Bronchial epithelial cell (primary cell): ENCODE data around the gene DNASE1L1. TPM values are rescaled to one million over a fixed set of nuclear protein-coding genes. Genes with fewer than 3 reads are reported as not detected.

Experiments
- DNase-seq: peaks from one replicate; pipeline ENCODE4 v3.0.0-alpha.2; 2010; ENCODE audit warnings: low read depth
- FAIRE-seq: peaks from 2 replicates; lab custom pipeline; 2011; peaks lifted over from hg19 to GRCh38; lab: Jason Lieb, UNC
- H3K27me3 ChIP-seq: 2 replicates; pipeline ENCODE4 v1.5.1; 2011; ENCODE audit warnings: low read length; ENCODE audit not compliant: control insufficient read depth, insufficient read depth
- H3K36me3 ChIP-seq: 2 replicates; pipeline ENCODE4 v1.5.1; 2011; ENCODE audit warnings: low read length; ENCODE audit not compliant: control insufficient read depth, insufficient read depth
- H3K4me3 ChIP-seq: 2 replicates; pipeline ENCODE4 v1.5.1; 2011; ENCODE audit warnings: mild to moderate bottlenecking, low read depth, low read length, control low read depth
- total RNA-seq: library from RNA; depleted of rRNA; stranded (reverse); fragments of >200 nt; gene quantifications from 2 replicates; pipeline ENCODE4 v1.2.1, GENCODE V29; 2014
- TF ChIP-seq, protein P1 (sequence below): IDR thresholded peaks from 2 replicates; pipeline ENCODE4 v1.5.1; 2011; ENCODE audit warnings: mild to moderate bottlenecking, moderate library complexity, low read length, control low read depth, inconsistent platforms; ENCODE audit not compliant: insufficient read depth, severe bottlenecking

The DNASE1L1 gene
- total RNA-seq, 1 donor from 2014 or later = 38.7 TPM

DNA sequence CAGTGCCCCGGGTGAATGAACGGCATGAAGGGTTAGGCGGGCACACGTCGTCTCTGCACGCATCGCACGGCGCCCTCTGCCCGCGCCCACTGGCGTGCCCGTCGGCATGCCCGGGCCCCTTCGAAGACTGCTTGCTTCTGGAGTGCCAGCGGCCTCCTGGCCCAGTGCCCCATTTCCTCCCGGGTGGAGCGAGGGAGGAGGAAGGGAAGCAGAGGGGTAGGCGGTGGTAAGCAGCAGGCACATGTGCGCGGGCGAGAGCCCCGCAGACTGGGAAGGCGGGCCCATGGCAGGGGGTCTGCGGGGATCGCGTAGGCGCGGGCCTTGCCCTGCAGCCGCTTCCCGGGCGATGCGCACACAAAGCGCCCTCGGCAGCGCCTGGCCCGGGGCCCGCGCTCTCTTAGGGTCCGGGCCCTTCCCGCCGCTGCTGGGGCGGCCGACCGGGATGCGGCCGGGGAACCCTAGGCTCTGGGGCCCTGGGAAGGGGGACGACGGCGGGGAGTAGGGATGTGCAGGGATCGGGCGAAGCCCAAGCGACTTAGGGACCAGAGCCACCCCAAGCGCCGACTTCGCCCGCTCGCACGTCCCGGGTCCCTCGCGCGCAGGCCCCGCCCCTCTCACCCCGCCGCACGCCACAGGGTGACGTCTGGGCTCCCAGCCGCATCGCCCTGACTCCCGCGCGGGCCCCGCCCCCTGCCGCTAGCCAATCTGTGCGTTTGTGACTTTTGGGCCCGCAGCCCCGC lies 30.8 kb downstream of the DNASE1L1 start:
- peak; percentile 54 for DNase-seq
- TF ChIP-seq, protein P1, sequence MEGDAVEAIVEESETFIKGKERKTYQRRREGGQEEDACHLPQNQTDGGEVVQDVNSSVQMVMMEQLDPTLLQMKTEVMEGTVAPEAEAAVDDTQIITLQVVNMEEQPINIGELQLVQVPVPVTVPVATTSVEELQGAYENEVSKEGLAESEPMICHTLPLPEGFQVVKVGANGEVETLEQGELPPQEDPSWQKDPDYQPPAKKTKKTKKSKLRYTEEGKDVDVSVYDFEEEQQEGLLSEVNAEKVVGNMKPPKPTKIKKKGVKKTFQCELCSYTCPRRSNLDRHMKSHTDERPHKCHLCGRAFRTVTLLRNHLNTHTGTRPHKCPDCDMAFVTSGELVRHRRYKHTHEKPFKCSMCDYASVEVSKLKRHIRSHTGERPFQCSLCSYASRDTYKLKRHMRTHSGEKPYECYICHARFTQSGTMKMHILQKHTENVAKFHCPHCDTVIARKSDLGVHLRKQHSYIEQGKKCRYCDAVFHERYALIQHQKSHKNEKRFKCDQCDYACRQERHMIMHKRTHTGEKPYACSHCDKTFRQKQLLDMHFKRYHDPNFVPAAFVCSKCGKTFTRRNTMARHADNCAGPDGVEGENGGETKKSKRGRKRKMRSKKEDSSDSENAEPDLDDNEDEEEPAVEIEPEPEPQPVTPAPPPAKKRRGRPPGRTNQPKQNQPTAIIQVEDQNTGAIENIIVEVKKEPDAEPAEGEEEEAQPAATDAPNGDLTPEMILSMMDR = no peak
- no peak for FAIRE-seq

DNA sequence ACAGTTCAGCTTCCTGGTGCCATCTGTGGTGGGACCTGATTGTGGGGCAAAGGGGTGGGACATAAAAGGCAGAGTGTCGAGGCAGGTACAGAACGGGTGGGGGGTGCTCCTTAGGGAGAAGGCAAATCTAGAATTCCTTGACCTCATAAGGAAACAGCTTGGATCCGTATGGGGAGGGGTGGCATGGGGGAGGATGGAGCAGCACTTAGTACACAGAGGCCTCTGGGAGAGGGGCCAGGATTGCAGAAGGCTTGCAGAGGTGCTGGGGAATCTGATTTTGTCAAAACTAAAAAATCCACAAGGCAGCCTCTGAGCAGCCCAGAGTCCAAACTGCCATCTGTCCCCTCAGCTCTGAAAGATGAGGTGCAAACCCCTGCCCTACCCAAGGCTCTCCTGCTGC lies 32.3 kb downstream of the DNASE1L1 start:
- TF ChIP-seq, protein P1 = no peak
- DNase-seq = no peak
- Histone ChIP-seq H3K27me3 (no peaks in the 10 kb centered on the region), H3K4me3 (no peak overlapping the region), H3K36me3 (peaks cover 4% of the 10 kb centered on the region)
- no peak for FAIRE-seq

More for the DNA sequence above, 30.8 kb downstream of the DNASE1L1 start:
- no peaks in the 10 kb centered on the region for H3K27me3 ChIP-seq
- H3K4me3 ChIP-seq = peak overlapping the region; percentile 42
- H3K36me3 ChIP-seq = peaks cover 4% of the 10 kb centered on the region

DNA sequence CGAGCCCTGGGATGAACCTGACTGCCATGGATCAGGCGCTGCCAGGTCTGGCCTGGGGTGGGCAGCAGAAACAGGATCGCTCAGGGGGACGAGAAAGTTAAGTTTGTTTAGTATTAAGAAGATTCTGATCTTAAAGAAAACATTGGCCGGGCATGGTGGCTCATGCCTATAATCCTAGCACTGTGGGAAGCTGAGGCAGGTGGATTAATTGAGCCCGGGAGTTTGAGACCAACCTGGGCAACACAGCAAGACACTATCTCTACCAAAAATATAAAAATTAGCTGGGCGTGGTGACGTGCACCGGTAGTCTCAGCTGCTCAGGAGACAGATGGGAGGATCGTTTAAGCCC lies 33.9 kb downstream of the DNASE1L1 start:
- TF ChIP-seq, protein P1 = no peak
- Histone ChIP-seq H3K36me3 (no peaks in the 10 kb centered on the region), H3K4me3 (peak overlapping the region; percentile 36), H3K27me3 (no peaks in the 10 kb centered on the region)
- DNase-seq (no peak), FAIRE-seq (no peak)

DNA sequence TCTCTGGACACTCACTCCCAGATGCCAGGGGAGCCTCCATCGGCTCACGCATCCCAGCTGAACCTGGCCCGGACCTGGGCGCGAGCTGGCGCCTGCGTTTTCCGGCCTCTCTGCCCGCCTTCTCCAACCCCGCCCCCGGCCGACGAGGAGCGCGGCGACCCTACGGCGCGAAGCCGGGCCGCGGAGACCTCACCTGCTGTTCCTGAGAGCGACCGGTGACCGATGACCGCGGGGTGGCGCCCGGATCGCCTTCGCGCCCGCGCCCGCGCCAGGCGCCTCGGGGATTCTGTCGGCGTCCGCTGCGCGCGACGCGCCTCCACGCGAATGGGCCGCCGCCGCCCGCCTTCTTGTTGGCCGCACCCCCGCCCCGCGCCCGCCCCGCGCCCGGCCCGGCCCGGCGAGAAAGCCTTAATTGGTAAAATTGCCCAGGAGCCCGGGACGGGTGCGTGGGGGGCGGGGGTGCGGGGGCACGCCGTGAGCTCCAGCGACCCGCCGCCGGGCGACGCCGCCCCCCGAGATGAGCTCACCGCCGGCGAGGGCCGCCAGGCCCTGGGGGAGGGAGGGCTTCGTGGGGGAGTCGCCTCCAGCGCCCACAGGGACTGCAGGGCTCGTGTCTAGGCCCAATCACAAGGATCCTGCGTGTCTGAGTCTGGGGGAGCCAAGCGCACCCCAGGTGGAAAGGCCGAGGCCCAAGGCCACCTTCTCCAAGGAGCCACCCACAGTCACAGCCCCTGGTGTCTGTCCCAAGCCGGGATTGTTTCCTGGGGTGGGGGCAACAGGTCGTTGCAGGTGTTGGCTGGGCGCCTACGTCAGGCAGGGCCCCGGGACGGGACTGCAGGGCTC lies 34.5 kb downstream of the DNASE1L1 start, which contains the start of gene FLNA:
Gene FLNA (minus strand): TSS at position 322 of the 843 bp plus-strand sequence. CDS start 3,389 bp downstream, outside the sequence.
- Histone ChIP-seq H3K4me3 (peak within 1 kb of the TSS; percentile 46), H3K27me3 (no peaks in the 10 kb centered on the region), H3K36me3 (no peaks in the 10 kb centered on the region)
- TF ChIP-seq, protein P1 = peak; percentile 32
- no peak for FAIRE-seq
- DNase-seq = no peak

DNA sequence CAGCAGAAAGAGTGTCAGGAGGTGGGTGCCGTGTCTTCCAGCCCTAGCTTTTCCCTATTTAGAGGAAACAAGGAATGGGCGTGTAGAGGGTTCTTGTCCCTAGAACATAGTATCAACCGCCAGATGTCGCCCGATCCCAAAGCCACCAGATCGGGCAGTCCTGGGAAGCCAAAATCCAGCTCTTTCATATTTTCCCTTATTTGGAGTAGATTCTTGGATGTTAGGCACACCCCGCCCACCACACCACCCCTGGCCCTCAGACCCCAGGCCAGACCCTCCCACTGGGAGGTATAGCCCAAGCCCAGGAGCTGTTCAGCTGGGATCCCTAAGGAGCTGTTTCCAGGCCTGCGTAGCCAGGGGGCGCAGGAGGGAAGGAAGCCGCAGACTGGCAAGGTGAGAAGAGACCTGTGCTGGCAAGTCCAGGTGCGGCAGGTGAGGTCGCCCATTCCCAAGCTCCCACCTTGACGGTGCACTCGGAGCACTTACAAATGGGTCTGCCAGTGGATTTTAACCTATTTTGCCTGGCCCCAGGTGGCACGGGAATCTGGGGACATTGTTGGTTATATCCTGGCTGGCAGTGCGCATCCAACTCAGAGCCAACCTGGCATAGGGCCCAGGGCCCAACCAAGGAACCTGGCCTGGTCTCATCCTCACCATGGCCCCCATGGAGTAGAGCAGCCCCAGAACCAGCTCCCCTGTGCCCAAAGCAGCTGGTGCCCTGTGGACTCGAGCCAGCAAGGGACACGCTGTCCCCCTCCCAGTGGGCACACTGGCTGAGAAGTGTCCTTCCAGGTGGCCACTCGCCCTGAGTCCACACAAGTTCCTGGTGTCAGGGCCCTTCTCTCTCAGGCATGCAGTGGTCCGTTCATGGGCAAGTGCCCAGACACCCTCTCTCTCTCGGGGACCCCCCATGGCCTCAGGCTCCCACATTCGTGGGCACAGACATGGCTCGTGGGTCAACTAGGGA lies 35.4 kb downstream of the DNASE1L1 start:
- H3K36me3 ChIP-seq = no peaks in the 10 kb centered on the region
- TF ChIP-seq, protein P1 = peak; percentile 72
- no peaks in the 10 kb centered on the region for H3K27me3 ChIP-seq
- FAIRE-seq (peak; percentile 50), DNase-seq (peak; percentile 75)
- peak overlapping the region; percentile 46 for H3K4me3 ChIP-seq
